Measurements from ENCODE around the gene HLF. TPM values are rescaled to one million over a fixed set of nuclear protein-coding genes. Genes with fewer than 3 reads are reported as not detected.

Gene HLF
- total RNA-seq (not detected in 2 replicates), polyA plus RNA-seq (not detected in 2 replicates), polyA minus RNA-seq (not detected in 2 replicates), Bru-seq, nascent RNA (percentile 2 among the genes with signal in this experiment), BruChase-seq, experiment 1, labeled RNA remaining after a 6-hour chase (percentile 7 among the genes with signal in this experiment), BruChase-seq, experiment 2, labeled RNA remaining after a 2-hour chase (percentile 8 among the genes with signal in this experiment)
- polyA plus RNA-seq (2011; cell fraction: cytosol; rRNA removed), result not detected in 2 replicates
- polyA plus RNA-seq (2011; cell fraction: nucleus; rRNA removed), result not detected in 2 replicates
- polyA plus RNA-seq (2012), result not detected in 2 replicates
- 0.72 TPM for polyA minus RNA-seq (2011; cell fraction: cytosol; rRNA and poly(A)+ RNA removed)
- not detected in 2 replicates for polyA minus RNA-seq (2011; cell fraction: nucleus; rRNA and poly(A)+ RNA removed)
- long read RNA-seq, result 0 reads

GRCh38 chr17:55264645-55265298 is at the start of gene HLF:
Gene HLF, plus strand, starts transcription at chr17:55264960. Its CDS starts 525 bp downstream, at chr17:55265485.
- Histone ChIP-seq H3K4me2 (ENCODE audit: insufficient read depth, low read length) (peak within 1 kb of the TSS; percentile 34), H4K20me1 (replicated peaks; ENCODE audit: control insufficient read depth, extremely low read depth, insufficient read depth, low read length) (no peaks in the 10 kb centered on the region), H3K4me1 (ENCODE audit: control insufficient read depth, extremely low read depth, insufficient read depth, low read length) (peaks cover 2% of the 10 kb centered on the region), H3K36me3 (ENCODE audit: control insufficient read depth in 2 of 2, extremely low read depth in 1 of 2, insufficient read depth in 2 of 2, low read length in 2 of 2) (no peaks in the 10 kb centered on the region), H3K9me1 (replicated peaks; ENCODE audit: control insufficient read depth, extremely low read depth, insufficient read depth, low read length) (no peaks in the 10 kb centered on the region), H2AFZ (ENCODE audit: low read depth, low read length) (peak within 1 kb of the TSS; percentile 43), H3K4me3 (replicated peaks in 1 of 3; ENCODE audit: insufficient read depth in 1 of 3, low read depth in 1 of 3, low read length in 3 of 3) (peak within 1 kb of the TSS in 2 of 3 experiments; percentile 20 to 31), H3K9me3 (replicated peaks; ENCODE audit: control insufficient read depth, insufficient read depth, low read length) (no peaks in the 10 kb centered on the region), H3K79me2 (ENCODE audit: control insufficient read depth, insufficient read depth, low read length) (no peaks in the 10 kb centered on the region), H3K27ac (ENCODE audit: insufficient read depth, low read depth, low read length) (no peak within 1 kb of the TSS), H3K9ac (replicated peaks; ENCODE audit: extremely low read depth, insufficient read depth, low read length) (no peak within 1 kb of the TSS), H3K27me3 (ENCODE audit: control insufficient read depth in 2 of 2, insufficient read depth in 2 of 2, low read length in 2 of 2) (peaks cover 47 to 81% of the 10 kb centered on the region in 2 experiments)
- ChIA-PET POLR2A (no interaction called here), CTCF (interaction anchor here (0.7 to 1.2 kb wide), 3 partner anchors 19 to 908 kb away, joined by 3 to 4 read pairs (median 4); no protein-coding TSS in a partner anchor)
- peak; percentile 11 for TF ChIP-seq FOS (IDR thresholded peaks at IDR 0.05; ENCODE audit: borderline replicate concordance, insufficient read depth, low read length)
- TF ChIP-seq EZH2 (IDR thresholded peaks at IDR 0.05; ENCODE audit: borderline replicate concordance, low read depth, low read length, severe bottlenecking), result no peak
- TF ChIP-seq POLR2A (IDR thresholded peaks at IDR 0.05; ENCODE audit: low read depth, low read length), result no peak
- TF ChIP-seq, protein P1, sequence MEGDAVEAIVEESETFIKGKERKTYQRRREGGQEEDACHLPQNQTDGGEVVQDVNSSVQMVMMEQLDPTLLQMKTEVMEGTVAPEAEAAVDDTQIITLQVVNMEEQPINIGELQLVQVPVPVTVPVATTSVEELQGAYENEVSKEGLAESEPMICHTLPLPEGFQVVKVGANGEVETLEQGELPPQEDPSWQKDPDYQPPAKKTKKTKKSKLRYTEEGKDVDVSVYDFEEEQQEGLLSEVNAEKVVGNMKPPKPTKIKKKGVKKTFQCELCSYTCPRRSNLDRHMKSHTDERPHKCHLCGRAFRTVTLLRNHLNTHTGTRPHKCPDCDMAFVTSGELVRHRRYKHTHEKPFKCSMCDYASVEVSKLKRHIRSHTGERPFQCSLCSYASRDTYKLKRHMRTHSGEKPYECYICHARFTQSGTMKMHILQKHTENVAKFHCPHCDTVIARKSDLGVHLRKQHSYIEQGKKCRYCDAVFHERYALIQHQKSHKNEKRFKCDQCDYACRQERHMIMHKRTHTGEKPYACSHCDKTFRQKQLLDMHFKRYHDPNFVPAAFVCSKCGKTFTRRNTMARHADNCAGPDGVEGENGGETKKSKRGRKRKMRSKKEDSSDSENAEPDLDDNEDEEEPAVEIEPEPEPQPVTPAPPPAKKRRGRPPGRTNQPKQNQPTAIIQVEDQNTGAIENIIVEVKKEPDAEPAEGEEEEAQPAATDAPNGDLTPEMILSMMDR (IDR thresholded peaks at IDR 0.05; ENCODE audit: extremely low read depth in 1 of 2, insufficient read depth in 1 of 2, low read depth in 1 of 2, low read length in 2 of 2), result no peak
- peak; percentile 38 for TF ChIP-seq POLR2AphosphoS5 (IDR thresholded peaks at IDR 0.05; ENCODE audit: insufficient read depth, low read depth, low read length)
- TF ChIP-seq GATA2 (IDR thresholded peaks at IDR 0.05; ENCODE audit: insufficient read depth, insufficient read length, low read depth, low read length), result no peak
- TF ChIP-seq, protein P2, sequence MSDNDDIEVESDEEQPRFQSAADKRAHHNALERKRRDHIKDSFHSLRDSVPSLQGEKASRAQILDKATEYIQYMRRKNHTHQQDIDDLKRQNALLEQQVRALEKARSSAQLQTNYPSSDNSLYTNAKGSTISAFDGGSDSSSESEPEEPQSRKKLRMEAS (IDR thresholded peaks at IDR 0.05; ENCODE audit: insufficient read depth, insufficient read length), result peak; percentile 27
- intact Hi-C loops (cut with micrococcal nuclease), result loop anchor here (1.0 to 5.0 kb wide), 2 partner anchors 26 to 87 kb away; no protein-coding TSS in a partner anchor
- DNase-seq (ENCODE audit: low read depth, low spot score) (peak; percentile 52), FAIRE-seq (no peak)
- dilution Hi-C loops (cut with MboI; ENCODE audit: extremely low pct_ligation_motif_present, low sequenced_read_pairs), result no loop called here
- BruUV-seq (replicated peaks), result no TSS peak

Measured in endothelial cell of umbilical vein (primary cell).